ENCODE results near the gene S100B. TPM values are rescaled to one million over a fixed set of nuclear protein-coding genes. Genes with fewer than 3 reads are reported as not detected.
"Not testable (repeated sequence)": the region's sequence is repeated elsewhere in the genome, so short reads cannot be mapped to it uniquely, and the experiment has no call there.

The S100B gene
- polyA plus RNA-seq, 6 donors from 2014 or later: 0.34 to 0.45 (median 0.36) TPM; not detected in 3

DNA sequence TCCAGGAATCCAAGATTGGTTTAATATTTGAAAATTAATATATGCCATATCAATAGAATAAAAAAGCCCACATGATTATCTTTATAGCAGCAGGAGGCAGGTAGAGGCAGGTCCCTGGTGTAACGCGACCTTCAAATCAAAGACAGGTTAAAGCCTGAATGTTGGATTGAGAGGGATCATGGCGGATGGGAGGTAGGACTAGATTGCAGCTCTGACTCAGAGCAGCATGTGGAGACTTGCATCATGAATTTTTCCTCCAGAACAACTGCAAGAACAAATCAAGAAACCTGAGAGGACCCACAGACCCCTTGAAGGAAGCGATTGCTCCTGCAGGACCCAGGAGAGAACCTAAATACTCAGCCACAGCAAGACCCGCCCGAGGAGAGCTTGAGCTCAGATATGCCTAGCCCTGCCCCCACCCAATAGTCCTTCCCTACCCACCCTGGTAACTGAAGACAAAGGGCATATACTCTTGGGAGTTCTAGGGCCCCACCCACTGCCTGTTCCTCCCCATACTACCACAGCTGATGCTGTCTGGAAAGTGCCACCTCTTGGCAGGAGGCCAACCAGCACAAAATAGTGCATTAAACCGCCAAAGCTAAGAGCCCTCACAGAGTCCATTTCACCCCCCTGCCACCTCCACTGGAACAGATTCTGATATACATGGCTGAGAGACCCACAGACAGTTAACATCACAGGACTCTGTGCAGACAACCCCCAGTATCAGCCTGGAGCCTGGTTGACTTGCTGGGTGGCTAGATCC, 19.5 kb downstream of the S100B start:
- no peak overlapping the region for H3K4me3 Mint-ChIP-seq
- H3K27ac Mint-ChIP-seq: peak overlapping the region in 3 of 6 donors; percentile 5 to 35 (median 24)
- H3K4me1 Mint-ChIP-seq: no peaks in the 10 kb centered on the region
- DNase-seq: no peak
- H3K36me3 Mint-ChIP-seq: peaks cover 32 to 53% of the 10 kb centered on the region in 2 donors
- H3K9me3 Mint-ChIP-seq: peaks cover 27 to 80% (median 48%) of the 10 kb centered on the region in 7 donors
- peaks cover 0 to 19% (median 0%) of the 10 kb centered on the region in 3 donors for H3K27me3 Mint-ChIP-seq
- ATAC-seq (ENCODE audit: low read depth in 2 of 2): no peak

DNA sequence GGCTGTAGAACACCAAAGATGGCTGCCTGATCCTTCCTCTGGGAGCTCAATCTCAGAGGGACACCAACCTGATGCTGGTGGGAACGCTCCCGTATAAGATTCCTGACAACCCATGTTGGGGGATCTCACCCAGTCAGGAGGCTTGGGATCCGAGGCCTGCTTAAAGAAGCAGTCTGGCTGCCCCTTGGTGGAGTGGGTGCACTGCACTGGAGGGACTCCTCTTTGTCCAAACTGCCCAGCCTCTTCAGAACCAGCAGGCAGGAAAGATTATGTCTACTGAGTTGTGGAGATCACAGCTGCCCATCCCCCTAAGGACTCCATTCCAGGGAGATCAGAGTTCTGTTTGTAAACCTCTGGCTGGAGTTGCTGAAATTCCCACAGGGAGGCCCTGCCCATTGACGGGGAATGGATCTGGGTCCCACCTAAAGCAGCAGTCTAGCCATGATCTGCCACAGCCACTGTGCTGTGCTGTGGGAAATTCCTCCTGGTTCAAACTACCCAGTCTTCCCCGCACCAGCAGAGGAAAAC, 23.0 kb downstream of the S100B start:
- no peaks in the 10 kb centered on the region for H3K27me3 Mint-ChIP-seq
- DNase-seq (no peak), ATAC-seq (ENCODE audit: low read depth in 2 of 2) (no peak)
- no peak overlapping the region for H3K27ac Mint-ChIP-seq
- no peak overlapping the region for H3K4me3 Mint-ChIP-seq
- no peaks in the 10 kb centered on the region for H3K4me1 Mint-ChIP-seq
- peaks cover 27 to 79% (median 53%) of the 10 kb centered on the region in 7 donors for H3K9me3 Mint-ChIP-seq
- peaks cover 32 to 50% of the 10 kb centered on the region in 2 donors for H3K36me3 Mint-ChIP-seq

DNA sequence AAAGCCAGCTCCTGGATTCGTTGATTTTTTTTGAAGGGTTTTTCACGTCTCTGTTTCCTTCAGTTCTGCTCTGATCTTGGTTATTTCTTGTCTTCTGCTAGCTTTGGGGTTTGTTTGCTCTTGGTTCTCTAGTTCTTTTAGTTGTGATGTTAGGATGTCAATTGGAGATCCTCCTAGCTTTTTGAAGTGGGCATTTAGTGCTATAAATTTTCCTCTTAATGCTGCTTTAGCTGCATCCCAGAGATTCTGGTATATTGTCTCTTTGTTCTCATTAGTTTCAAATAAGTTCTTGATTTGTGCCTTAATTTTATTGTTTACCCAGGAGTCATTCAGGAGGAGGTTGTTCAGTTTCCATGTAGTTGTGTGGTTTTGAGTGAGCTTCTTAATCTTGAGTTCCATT, 25.5 kb downstream of the S100B start:
- Mint-ChIP-seq H3K9me3 (peaks cover 17 to 73% (median 52%) of the 10 kb centered on the region in 7 donors), H3K4me3 (peak overlapping the region in 1 of 8 donors; percentile 68), H3K27ac (peak overlapping the region in 1 of 6 donors; percentile 1), H3K36me3 (peaks cover 19 to 39% of the 10 kb centered on the region in 2 donors)
- not testable (repeated sequence) for DNase-seq; ATAC-seq (ENCODE audit: low read depth in 2 of 2); H3K4me1 Mint-ChIP-seq; H3K27me3 Mint-ChIP-seq

DNA sequence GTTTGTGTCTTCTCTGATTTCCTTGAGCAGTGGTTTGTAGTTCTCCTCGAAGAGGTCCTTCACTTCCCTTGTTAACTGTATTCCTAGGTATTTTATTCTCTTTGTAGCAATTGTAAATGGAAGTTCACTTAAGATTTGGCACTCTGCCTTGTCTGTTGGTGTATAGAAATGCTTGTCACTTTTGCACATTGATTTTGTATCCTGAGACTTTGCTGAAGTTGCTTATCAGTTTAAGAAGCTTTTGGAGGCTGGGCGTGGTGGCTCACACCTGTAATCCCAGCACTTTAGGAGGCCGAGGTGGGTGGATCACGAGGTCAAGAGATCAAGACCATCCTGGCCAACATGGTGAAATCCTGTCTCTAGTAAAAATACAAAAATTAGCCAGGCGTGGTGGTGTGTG, 27.1 kb downstream of the S100B start:
- Mint-ChIP-seq H3K4me1 (peaks cover 3 to 13% (median 12%) of the 10 kb centered on the region in 3 donors), H3K36me3 (peaks cover 22 to 36% of the 10 kb centered on the region in 2 donors), H3K9me3 (peaks cover 9 to 72% (median 53%) of the 10 kb centered on the region in 7 donors)

DNA sequence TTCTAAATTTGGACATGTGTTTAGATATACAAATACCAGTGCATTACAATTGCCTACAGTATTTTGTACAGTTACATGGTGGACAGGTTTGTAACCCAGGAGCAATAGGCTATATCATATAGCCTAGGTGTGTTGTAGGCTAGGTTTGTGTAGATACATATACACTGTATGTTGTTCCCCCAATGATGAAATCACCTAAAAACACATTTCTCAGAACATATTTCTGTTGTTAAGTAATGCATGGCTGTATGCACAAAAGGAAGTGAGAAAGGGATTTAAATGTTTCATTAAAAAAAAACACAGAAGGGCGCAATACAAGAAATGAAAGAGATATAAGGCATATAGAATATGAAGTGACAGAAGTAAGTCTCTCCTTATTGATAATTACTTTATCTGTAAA, 32.0 kb downstream of the S100B start:
- H3K27me3 Mint-ChIP-seq: no peaks in the 10 kb centered on the region
- peak in 1 of 2 donors; percentile 40 for ATAC-seq (ENCODE audit: low read depth in 2 of 2)
- H3K4me3 Mint-ChIP-seq: peak overlapping the region in 5 of 8 donors; percentile 3 to 65 (median 20)
- DNase-seq: no peak
- H3K9me3 Mint-ChIP-seq: peaks cover 0 to 54% (median 29%) of the 10 kb centered on the region in 7 donors
- H3K27ac Mint-ChIP-seq: peak overlapping the region in 3 of 6 donors; percentile 13 to 44 (median 38)
- H3K4me1 Mint-ChIP-seq: peaks cover 8 to 31% (median 29%) of the 10 kb centered on the region in 3 donors
- H3K36me3 Mint-ChIP-seq: peaks cover 18 to 25% of the 10 kb centered on the region in 2 donors

More for the DNA sequence above, 27.1 kb downstream of the S100B start:
- H3K27ac Mint-ChIP-seq; H3K4me3 Mint-ChIP-seq; DNase-seq; H3K27me3 Mint-ChIP-seq; ATAC-seq (ENCODE audit: low read depth in 2 of 2): not testable (repeated sequence)

DNA sequence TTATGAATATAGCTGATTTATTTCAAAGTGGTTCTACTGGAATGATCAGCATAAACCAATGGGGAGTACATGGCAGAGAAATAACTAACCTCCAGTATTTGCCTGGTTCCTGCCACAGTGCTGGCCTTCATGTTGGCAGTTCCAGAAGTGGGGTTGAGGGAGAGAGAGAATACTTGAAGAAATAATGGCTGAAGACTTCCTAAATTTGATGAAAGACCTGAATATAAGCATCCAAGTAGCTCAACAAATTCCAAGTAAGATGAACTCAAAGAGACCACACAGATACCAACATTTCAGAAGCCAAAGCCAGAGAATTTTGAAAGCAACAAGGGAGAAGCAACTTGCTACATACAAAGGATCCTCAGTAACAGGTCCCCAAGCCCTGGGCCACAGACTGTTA, 34.3 kb downstream of the S100B start:
- Mint-ChIP-seq H3K27me3 (no peaks in the 10 kb centered on the region), H3K4me3 (peak overlapping the region in 2 of 8 donors; percentile 0 to 35), H3K9me3 (peaks cover 0 to 35% (median 18%) of the 10 kb centered on the region in 7 donors), H3K4me1 (peaks cover 8 to 31% (median 29%) of the 10 kb centered on the region in 3 donors), H3K27ac (peak overlapping the region in 2 of 6 donors; percentile 57 to 85), H3K36me3 (peaks cover 25 to 29% of the 10 kb centered on the region in 2 donors)
- ATAC-seq (ENCODE audit: low read depth in 2 of 2) (no peak), DNase-seq (no peak)

DNA sequence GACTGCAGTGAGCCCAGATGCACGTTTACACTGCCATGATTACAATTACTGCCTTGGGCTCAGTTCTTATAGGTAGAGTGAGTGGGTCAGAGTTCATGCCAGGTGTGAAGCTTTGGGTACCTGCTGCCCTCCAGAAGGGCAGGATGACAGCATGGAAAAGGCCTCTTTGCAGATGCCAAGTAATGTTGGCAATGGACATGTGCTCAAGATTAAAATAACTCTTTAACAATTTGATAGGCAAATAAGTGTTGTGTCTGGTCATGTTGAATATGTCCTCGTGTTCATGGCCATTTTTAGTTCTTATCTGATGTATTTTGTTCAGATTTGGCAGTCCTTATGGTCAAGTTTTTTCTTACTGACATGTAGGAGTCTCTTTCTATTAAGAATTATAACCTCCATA, 34.8 kb downstream of the S100B start:
- no peak for DNase-seq
- Mint-ChIP-seq H3K9me3 (peaks cover 0 to 29% (median 17%) of the 10 kb centered on the region in 7 donors), H3K27ac (no peak overlapping the region), H3K27me3 (no peaks in the 10 kb centered on the region), H3K4me3 (no peak overlapping the region), H3K4me1 (peaks cover 8 to 31% (median 26%) of the 10 kb centered on the region in 3 donors), H3K36me3 (peaks cover 30 to 34% of the 10 kb centered on the region in 2 donors)
- no peak for ATAC-seq (ENCODE audit: low read depth in 2 of 2)

DNA sequence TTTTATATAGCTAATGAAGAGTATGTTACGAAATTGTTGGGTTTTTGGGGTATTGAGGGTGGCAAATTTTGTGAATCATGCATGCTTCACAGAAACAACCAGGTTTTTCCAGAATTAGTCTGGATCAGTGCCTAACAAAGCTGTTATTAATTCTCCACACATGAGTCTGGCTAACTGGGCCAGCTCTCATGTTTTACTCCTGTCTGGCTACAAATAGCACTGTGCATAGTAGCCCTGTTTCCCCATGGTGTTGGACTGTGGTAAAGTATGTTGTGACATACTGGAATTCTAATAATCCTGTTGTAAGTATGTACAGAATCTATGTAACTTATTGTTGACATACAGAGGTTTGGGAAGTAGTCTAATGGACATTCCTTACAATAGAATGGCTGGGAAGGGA, 35.8 kb downstream of the S100B start:
- no peak overlapping the region for H3K4me3 Mint-ChIP-seq
- H3K27ac Mint-ChIP-seq: no peak overlapping the region

DNA sequence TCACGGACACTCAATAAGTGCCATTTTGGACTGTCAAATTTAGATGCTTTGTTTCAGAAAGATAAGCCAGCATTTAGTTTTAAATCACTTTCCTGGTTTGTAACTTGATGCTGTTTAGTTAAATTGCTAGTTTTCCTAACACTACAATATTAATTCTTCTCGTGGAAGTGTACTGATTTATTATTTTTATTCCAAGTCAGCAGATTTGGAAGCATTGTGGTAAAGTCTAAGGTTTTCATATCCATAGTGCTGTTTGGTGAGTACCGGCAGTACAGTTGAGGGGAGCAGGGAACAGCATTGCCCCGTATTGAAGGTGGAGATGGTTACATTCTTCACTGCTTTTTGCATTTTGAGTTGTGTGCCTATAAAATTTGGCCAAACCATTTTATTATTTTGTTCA, 36.3 kb downstream of the S100B start:
- H3K9me3 Mint-ChIP-seq: peaks cover 0 to 21% (median 7%) of the 10 kb centered on the region in 7 donors
- H3K27ac Mint-ChIP-seq: no peak overlapping the region
- H3K4me1 Mint-ChIP-seq: peaks cover 11 to 24% (median 22%) of the 10 kb centered on the region in 3 donors
- H3K36me3 Mint-ChIP-seq: peaks cover 35% of the 10 kb centered on the region in 2 donors
- no peak for ATAC-seq (ENCODE audit: low read depth in 2 of 2)
- no peak for DNase-seq
- H3K4me3 Mint-ChIP-seq: no peak overlapping the region
- no peaks in the 10 kb centered on the region for H3K27me3 Mint-ChIP-seq

More for the DNA sequence above, 35.8 kb downstream of the S100B start:
- Mint-ChIP-seq H3K27me3 (no peaks in the 10 kb centered on the region), H3K36me3 (peaks cover 35% of the 10 kb centered on the region in 2 donors), H3K4me1 (peaks cover 11 to 24% (median 23%) of the 10 kb centered on the region in 3 donors), H3K9me3 (peaks cover 0 to 26% (median 11%) of the 10 kb centered on the region in 7 donors)
- ATAC-seq (ENCODE audit: low read depth in 2 of 2) (no peak), DNase-seq (no peak)

DNA sequence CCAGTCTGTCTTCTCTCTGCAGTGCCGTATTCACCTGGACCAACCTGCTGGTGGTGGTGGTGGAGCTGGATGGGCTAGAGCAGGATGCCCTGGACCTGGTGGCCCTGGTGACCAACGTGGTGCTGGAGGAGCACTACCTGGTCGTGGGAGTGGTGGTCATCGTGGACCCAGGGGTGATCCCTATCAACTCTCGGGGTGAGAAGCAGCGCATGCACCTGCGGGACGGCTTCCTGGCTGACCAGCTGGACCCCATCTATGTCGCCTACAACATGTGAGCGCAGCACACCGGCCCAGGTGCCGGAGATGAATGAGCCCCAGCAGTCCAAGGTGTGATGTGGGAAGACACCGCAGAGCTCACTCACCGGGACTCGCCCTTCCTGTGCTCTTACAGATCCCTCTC, 37.5 kb downstream of the S100B start:
- peaks cover 7 to 22% (median 16%) of the 10 kb centered on the region in 3 donors for H3K4me1 Mint-ChIP-seq

DNA sequence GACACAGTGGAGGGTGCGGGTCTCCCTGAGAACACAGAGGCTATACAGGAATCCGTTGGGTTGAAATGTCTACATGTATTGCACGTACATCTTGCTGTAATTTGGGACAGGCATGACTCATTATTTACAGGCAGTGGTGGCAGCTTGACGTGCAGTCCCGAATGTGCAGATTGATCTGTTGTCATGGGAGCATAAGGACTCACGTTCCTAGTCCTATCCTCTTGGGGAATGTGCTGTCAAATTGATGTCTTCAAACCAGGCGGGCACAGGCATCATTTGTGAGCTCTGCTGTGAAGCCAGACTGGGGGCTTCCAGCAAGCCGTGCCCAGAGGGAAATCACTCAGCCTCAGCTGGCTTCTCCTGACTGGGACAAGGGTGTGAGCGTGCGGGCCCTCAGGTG, 40.5 kb downstream of the S100B start:
- peaks cover 11 to 30% (median 20%) of the 10 kb centered on the region in 3 donors for H3K4me1 Mint-ChIP-seq
- no peak overlapping the region for H3K27ac Mint-ChIP-seq
- no peak for DNase-seq
- no peak for ATAC-seq (ENCODE audit: low read depth in 2 of 2)
- H3K27me3 Mint-ChIP-seq: no peaks in the 10 kb centered on the region
- peaks cover 10 to 46% of the 10 kb centered on the region in 2 donors for H3K36me3 Mint-ChIP-seq
- H3K9me3 Mint-ChIP-seq: no peaks in the 10 kb centered on the region
- no peak overlapping the region for H3K4me3 Mint-ChIP-seq

More for the DNA sequence above, 37.5 kb downstream of the S100B start:
- H3K27me3 Mint-ChIP-seq: no peaks in the 10 kb centered on the region
- ATAC-seq (ENCODE audit: low read depth in 2 of 2): no peak
- H3K4me3 Mint-ChIP-seq: no peak overlapping the region
- peaks cover 30 to 35% of the 10 kb centered on the region in 2 donors for H3K36me3 Mint-ChIP-seq
- peaks cover 0 to 11% (median 0%) of the 10 kb centered on the region in 7 donors for H3K9me3 Mint-ChIP-seq
- DNase-seq: no peak
- peak overlapping the region in 1 of 6 donors; percentile 7 for H3K27ac Mint-ChIP-seq

DNA sequence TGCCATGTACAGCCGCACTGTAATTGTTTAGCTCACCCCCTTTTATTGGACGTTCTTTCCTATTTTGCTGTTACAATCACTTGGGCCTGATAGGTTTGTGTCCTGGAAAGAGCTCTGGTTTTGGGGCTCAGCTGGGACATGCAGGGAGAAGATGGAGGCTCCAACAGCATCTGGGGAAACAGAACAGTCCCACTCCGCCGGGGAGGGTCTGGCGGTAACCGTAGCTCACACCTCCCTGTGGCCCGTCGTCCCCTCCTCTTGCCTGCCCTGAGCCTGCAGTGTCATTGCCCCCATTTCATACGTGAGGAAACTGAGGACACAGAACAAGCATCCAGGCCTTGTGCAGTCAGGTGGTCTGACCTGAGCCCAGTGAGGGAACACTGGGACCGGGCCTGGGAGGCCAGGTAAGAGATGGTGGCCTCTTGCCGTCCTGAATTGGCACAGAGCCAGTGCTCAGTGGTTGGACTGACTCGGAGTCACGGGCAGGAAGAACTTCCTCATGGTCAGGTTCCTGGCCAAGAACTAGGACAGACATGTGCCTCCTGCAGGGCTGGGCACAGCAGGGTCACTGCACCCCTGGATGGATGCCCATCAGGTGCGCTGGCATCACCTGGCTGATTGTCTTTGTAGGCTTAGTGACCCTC, 41.8 kb downstream of the S100B start:
- H3K27me3 Mint-ChIP-seq: no peaks in the 10 kb centered on the region
- H3K4me1 Mint-ChIP-seq: peaks cover 12 to 35% (median 24%) of the 10 kb centered on the region in 3 donors
- no peak for DNase-seq
- no peak for ATAC-seq (ENCODE audit: low read depth in 2 of 2)
- no peaks in the 10 kb centered on the region for H3K9me3 Mint-ChIP-seq
- H3K4me3 Mint-ChIP-seq: no peak overlapping the region
- H3K36me3 Mint-ChIP-seq: peaks cover 10 to 49% of the 10 kb centered on the region in 2 donors
- no peak overlapping the region for H3K27ac Mint-ChIP-seq

DNA sequence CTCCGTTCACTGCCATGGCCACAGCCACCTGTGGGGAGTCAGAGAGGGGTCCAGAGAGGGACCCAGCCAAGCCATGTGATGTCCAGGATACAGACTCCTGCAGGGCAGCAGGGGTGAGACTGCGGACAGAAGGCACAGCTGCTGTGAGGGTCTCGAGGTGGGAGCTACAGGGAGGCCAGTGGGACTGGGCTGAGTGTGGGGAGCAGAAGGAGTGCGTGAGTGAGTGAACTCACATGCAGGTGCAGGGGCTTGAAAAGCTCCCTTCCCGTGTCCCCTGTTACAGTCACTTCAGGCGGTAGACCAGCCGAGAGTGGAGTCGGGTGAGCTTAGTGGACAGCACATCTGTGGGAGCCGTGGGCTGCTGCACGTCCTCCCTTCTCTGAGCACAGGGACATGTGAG, 42.4 kb downstream of the S100B start:
- no peak for ATAC-seq (ENCODE audit: low read depth in 2 of 2)

More for the DNA sequence above, 42.4 kb downstream of the S100B start:
- no peaks in the 10 kb centered on the region for H3K27me3 Mint-ChIP-seq
- peaks cover 10 to 45% of the 10 kb centered on the region in 2 donors for H3K36me3 Mint-ChIP-seq
- peak overlapping the region in 3 of 6 donors; percentile 74 to 77 (median 75) for H3K27ac Mint-ChIP-seq
- no peaks in the 10 kb centered on the region for H3K9me3 Mint-ChIP-seq
- no peak overlapping the region for H3K4me3 Mint-ChIP-seq
- H3K4me1 Mint-ChIP-seq: peaks cover 12 to 35% (median 24%) of the 10 kb centered on the region in 3 donors
- no peak for DNase-seq
